HG02678 (cell line): ENCODE measurements around the gene ZNF205.
"Not testable (repeated sequence)": the region's sequence is repeated elsewhere in the genome, so short reads cannot be mapped to it uniquely, and the experiment has no call there.

Experiments used
- ATAC-seq: cut with Tn5 transposase; IDR thresholded peaks from one replicate; pipeline ENCODE4 v1.9.1; 2021; ENCODE audit warnings: mild to moderate bottlenecking, moderate library complexity; ENCODE audit not compliant: unreplicated experiment

ZNF205 gene

GRCh38 chr16:3148256-3149192, 36.1 kb downstream of the ZNF205 start:
- no peak for ATAC-seq

DNA sequence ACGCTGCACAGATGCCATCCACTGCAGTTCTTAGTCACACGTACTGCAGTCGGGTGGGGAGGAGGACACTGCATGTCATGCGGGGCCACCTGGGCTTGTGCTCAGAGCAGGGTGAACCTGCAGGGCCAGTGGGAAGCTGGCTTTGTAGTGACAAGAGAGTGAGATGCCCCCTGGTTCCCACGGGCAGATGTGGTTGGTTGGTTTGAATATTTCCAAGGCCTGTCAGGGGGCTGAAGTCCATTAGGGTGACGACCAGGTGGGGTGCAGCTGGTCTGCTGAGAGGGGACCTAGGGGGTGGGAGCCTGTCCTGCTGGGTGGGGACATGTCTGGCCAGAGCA, 36.8 kb downstream of the ZNF205 start:
- ATAC-seq: no peak

DNA sequence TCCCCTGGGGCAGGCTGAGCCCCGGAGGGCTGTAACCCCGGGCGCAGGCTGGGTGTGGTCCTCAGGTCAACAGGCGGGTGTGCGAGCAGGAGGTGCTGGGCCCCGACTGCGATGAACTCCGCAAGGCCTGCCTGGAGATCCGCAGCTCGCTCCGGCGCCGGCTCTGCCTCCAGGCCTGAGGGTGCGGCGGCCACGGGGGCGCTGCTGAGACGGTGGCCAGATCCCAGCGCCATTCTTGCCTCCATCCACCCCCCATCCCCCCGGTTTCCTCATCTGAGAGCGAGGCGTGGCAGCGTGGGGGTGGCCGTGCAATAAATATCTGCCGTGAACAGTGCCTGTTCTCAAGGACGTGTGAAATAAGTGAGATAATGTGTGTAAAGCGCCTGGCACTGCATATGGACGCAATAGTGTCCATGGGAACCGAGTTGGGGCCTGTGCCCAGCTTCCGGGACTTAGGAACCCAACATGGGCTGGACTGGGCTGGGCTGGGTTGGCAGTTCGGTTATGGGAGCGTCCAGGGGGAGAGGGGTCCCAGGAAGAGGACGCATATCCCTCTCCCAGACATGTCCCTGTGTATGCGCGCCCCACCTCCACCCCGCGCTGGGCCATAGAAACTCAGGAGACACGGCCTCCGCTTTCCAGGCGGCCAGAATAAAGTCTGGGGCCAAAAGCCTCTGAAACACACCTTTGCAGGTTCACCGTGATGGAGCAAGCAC, 37.4 kb downstream of the ZNF205 start:
- no peak for ATAC-seq

DNA sequence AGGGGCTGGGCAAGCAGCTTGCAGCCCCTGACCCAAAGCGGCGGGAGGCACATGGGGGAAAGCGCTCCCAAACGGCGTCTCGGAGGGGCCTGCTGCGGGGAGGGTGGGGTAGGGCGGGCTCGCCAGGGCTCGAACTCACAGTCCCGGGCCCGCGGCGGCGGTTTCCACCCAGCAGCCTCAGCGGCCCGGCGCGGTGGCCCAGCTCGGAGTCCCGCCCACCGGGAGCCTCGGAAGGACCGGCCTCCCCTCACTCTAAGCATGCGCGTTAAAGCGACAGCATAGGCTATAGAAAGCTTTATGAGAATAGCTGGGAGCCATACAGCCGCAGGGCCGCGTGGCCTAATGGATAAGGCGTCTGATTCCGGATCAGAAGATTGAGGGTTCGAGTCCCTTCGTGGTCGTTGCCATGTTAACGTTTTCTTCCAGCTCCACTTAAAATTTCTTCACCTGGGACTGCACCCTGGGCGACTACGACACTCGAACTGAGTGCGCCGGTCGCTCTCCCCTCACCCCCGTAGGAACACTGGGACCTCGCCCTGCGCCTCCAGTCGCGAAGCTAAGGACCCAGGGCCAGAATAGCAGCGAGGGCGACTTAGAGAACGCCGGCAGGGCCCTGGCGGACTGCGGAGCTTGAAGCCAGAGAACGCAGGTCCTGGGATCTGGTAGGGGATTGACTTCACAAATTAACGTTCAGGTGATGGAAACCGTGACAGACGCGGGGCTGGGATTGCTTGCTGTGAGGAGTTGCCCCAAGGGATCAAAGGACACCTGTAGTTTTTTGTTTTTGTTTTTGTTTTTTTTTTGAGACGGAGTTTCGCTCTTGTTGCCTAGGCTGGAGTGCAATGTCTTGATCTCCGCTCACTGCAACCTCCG, 38.2 kb downstream of the ZNF205 start:
- peak; percentile 73 for ATAC-seq

DNA sequence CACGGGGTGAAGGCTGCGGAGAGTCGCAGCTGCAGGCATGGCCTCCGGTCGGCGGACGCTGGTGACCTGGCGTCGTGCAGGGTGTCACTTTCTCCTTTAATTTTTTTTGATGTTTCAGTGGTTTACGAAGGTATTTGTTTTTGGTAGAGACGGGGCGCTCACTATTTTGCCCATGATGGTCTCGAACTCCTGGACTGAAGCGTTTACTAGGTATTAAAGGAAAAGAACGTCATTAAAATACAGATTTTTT, 39.6 kb downstream of the ZNF205 start:
- no peak for ATAC-seq

GRCh38 chr16:3152277-3152990, 40.0 kb downstream of the ZNF205 start:
- ATAC-seq: no peak

- ATAC-seq: no peak
Observed at GRCh38 chr16:3152991-3153368, 40.6 kb downstream of the ZNF205 start.

DNA sequence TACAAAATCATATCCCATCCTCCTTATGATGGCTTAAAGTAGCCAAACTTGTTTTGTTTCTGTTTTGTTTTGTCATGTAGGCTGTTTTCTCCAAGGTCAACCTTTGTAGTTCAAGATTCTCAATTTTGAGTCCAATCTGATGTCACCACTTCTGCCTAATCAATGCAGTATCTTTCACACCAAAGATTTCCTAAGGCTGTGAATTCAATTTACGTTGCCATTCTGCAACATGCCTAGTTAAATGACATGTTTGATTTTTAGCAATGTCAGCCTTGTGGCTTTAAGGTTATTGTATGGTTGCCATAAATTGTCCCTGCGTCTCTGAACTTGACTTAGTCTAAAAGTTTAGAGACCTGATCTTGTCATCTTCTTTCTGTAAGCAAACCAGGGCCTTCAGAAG, 42.8 kb downstream of the ZNF205 start:
- ATAC-seq: no peak

DNA sequence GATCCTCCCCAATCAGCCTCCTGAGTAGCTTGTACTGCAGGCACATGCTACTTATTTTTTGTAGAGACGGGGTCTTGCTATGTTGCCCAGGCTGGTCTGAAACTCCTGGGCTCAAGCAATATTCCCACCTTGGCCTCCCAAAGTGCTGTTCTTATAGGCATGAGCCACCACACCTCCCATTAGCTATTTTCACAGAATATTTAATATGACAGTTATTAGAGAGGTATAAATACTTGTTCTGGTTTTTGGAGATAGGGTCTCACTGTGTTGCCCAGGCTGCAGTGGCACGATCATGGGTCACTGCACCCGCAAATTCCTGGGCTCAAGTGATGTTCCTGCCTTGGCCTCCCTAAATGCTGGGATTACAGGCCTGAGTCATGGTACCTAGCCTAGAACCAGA, 43.6 kb downstream of the ZNF205 start:
- no peak for ATAC-seq

GRCh38 chr16:3157229-3158025, 45.0 kb downstream of the ZNF205 start:
- no peak for ATAC-seq

- ATAC-seq: no peak
Observed at GRCh38 chr16:3158026-3158509, 45.7 kb downstream of the ZNF205 start.

DNA sequence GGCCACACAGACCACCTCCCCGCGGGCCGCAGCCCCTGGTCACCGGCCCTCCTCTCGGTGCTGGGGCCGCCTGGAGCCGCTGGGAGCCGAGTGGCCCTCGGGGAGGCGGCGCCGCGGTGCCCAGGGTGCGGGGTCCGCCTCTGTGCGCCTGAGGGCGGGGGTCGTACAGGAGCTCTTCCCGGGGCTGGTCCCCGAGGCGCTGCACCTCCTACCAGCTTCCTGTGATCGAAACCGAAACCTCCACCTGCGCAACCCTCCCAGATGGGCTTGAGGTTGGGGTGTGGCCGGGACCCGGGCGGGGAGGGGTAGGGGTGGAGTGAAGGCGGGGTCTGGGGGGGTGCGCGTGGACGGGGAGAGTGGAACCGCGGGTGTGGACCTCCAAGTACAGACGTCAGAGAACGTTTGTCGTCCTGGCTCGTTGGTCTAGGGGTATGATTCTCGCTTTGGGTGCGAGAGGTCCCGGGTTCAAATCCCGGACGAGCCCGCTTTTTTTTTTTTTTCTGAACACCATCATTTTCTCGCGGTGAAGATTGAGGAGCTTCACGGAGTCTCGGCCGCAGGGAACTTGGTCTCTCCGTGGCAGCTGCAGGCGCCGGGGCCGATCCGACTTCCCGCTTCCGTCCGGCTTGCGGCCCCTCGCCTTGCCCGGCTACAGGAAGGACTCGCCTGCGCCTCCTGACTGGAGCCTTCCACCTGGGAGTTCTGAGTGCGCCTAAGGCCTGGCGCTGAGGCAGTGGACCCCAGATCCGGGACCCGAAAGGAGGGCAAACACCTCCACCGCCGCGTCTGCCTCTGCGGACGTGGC, 46.3 kb downstream of the ZNF205 start:
- ATAC-seq: peak; percentile 57

GRCh38 chr16:3161235-3162018, 49.0 kb downstream of the ZNF205 start:
- no peak for ATAC-seq

GRCh38 chr16:3164121-3164991, 52.0 kb downstream of the ZNF205 start:
- no peak for ATAC-seq

DNA sequence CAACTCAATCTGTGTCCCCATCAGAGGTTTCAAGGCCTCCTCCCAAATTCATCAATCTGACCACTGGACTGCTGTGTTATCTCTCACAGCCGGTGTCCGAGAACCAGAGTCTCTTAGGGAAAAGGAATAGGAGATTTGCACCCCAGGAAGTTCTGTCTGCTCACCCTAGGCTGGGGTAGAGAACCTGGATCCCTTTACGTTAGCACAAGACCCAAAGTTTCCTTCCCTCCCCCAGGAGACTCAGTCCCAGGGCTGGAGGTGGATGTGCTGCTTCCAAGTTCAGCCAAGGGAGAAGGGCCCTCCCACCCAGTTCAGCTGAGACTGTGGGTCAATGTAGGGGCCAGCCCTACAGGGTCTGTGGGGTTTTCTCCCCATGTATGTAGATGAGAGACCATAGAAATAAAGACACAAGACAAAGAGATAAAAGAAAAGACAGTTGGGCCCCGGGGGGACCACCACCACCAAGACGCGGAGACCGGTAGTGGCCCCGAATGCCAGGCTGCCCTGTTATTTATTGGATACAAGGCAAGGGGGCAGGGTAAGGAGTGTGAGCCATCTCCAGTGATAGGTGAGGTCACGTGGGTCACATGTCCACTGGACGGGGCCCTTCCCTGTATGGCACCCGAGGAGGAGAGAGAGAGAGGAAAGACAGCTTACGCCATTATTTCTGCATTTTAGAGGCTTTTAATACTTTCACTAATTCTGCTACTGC, 52.9 kb downstream of the ZNF205 start:
- no peak for ATAC-seq

DNA sequence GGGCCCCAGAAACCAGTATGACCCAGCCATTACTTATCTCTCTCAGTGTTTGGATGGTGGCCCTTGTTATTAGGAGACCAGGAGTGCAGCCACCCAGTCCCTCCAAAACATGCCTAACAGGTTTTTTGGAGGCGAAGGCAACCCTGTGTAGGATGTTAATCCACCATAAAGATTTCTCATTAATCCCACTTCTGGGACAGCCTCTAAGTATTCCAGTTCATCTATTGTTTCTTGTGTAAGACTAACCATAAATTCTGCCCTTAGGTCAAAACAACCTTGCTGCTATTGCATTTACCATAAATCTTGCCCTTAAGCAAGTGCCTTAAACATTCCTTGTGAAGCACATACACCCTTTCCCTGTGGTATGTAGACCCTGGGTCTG, 54.1 kb downstream of the ZNF205 start:
- ATAC-seq: no peak

DNA sequence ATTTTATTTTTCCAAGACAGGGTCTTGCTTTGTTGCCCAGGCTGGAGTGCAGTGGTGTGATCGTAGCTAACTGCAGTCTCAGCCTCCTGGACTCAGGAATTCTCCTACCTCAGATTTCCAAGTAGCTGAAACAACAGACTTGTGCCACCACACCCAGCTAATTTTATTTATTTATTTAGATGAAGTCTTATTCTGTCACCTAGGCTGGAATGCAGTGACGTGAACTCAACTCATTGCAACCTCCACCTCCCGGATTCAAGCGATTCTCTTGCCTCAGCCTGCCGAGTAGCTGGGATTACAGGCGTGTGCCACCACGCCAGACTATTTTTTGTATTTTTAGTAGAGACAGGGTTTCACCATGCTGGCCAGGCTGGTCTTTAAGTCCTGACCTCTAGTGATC, 56.3 kb downstream of the ZNF205 start:
- not testable (repeated sequence) for ATAC-seq
